OCI-LY3 (cell line): ENCODE data around the gene AKAP6.

ENCODE experiments used
- H2AFZ ChIP-seq: fragments of 200-600, 300-600 bp; shearing (Covaris generic); 2 replicates; pipeline ENCODE4 v1.6.0; 2014; ENCODE audit warnings: antibody characterized with exemption, low read depth, low read length
- H3K27ac ChIP-seq: fragments of 200-600, 300-600 bp; sonication (generic); 2 replicates; pipeline ENCODE4 v1.5.1; 2014; ENCODE audit warnings: mild to moderate bottlenecking, low read length, moderate library complexity, mixed read lengths
- H3K27me3 ChIP-seq: fragments of 200-600, 300-600 bp; sonication (generic); 2 replicates; pipeline ENCODE4 v1.6.1; 2014; ENCODE audit warnings: low read depth, low read length, mixed read lengths
- H3K36me3 ChIP-seq: fragments of 200-600, 300-600 bp; sonication (generic); replicated peaks from 2 replicates; pipeline ENCODE3; 2014; ENCODE audit warnings: low read depth, low read length, mixed read lengths
- H3K4me1 ChIP-seq: fragments of 300-600, 200-600 bp; sonication (generic); 2 replicates; pipeline ENCODE4 v1.6.1; 2014; ENCODE audit warnings: low read length, mixed read lengths
- H3K4me2 ChIP-seq: fragments of 200-600, 300-600 bp; sonication (generic); 2 replicates; pipeline ENCODE4 v1.6.1; 2014; ENCODE audit warnings: low read length, mixed read lengths
- H3K4me3 ChIP-seq: fragments of 300-600, 200-600 bp; sonication (generic); 2 replicates; pipeline ENCODE4 v1.5.1; 2014; ENCODE audit warnings: antibody characterized with exemption, mild to moderate bottlenecking, low read length, moderate library complexity
- H3K79me2 ChIP-seq: fragments of 300-600, 200-600 bp; shearing (Covaris generic); 2 replicates; pipeline ENCODE4 v1.6.1; 2014; ENCODE audit warnings: mild to moderate bottlenecking, low read length, mixed read lengths
- H3K9ac ChIP-seq: fragments of 300-600, 200-600 bp; shearing (Covaris generic); 2 replicates; pipeline ENCODE4 v1.6.0; 2014; ENCODE audit warnings: mild to moderate bottlenecking, low read length, moderate library complexity
- H3K9me3 ChIP-seq: fragments of 200-600, 300-600 bp; shearing (Covaris generic); 2 replicates; pipeline ENCODE4 v1.6.1; 2014; ENCODE audit warnings: low read length, mixed read lengths; ENCODE audit not compliant: insufficient read depth
- H4K20me1 ChIP-seq: fragments of 200-600, 300-600 bp; sonication (generic); 2 replicates; pipeline ENCODE4 v1.6.1; 2016; ENCODE audit warnings: low read length, mixed read lengths; ENCODE audit not compliant: insufficient read depth
- EZH2phosphoT487 ChIP-seq: fragments of 200-600 bp; shearing (Covaris generic); IDR thresholded peaks from 2 replicates; pipeline ENCODE4 v1.6.1; 2018; ENCODE audit warnings: antibody characterized with exemption, mixed run types, low read depth
- TF ChIP-seq, protein P1 (sequence below): fragments of 200-600, 300-600 bp; sonication (generic); IDR thresholded peaks from 2 replicates; pipeline ENCODE4 v1.5.1; 2014; ENCODE audit warnings: antibody characterized with exemption, low read length, low read depth

Gene AKAP6

GRCh38 chr14:32694795-32695449, 365.8 kb downstream of the AKAP6 start:
- Histone ChIP-seq H3K36me3 (no peaks in the 10 kb centered on the region), H3K27ac (no peak overlapping the region), H3K79me2 (no peaks in the 10 kb centered on the region), H3K9ac (no peak overlapping the region), H3K4me2 (no peak overlapping the region), H2AFZ (no peak overlapping the region), H3K4me3 (no peak overlapping the region), H3K9me3 (no peaks in the 10 kb centered on the region), H3K4me1 (peaks cover 27% of the 10 kb centered on the region), H3K27me3 (no peaks in the 10 kb centered on the region), H4K20me1 (no peaks in the 10 kb centered on the region)
- TF ChIP-seq EZH2phosphoT487 = no peak
- TF ChIP-seq, protein P1, sequence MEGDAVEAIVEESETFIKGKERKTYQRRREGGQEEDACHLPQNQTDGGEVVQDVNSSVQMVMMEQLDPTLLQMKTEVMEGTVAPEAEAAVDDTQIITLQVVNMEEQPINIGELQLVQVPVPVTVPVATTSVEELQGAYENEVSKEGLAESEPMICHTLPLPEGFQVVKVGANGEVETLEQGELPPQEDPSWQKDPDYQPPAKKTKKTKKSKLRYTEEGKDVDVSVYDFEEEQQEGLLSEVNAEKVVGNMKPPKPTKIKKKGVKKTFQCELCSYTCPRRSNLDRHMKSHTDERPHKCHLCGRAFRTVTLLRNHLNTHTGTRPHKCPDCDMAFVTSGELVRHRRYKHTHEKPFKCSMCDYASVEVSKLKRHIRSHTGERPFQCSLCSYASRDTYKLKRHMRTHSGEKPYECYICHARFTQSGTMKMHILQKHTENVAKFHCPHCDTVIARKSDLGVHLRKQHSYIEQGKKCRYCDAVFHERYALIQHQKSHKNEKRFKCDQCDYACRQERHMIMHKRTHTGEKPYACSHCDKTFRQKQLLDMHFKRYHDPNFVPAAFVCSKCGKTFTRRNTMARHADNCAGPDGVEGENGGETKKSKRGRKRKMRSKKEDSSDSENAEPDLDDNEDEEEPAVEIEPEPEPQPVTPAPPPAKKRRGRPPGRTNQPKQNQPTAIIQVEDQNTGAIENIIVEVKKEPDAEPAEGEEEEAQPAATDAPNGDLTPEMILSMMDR = no peak

DNA sequence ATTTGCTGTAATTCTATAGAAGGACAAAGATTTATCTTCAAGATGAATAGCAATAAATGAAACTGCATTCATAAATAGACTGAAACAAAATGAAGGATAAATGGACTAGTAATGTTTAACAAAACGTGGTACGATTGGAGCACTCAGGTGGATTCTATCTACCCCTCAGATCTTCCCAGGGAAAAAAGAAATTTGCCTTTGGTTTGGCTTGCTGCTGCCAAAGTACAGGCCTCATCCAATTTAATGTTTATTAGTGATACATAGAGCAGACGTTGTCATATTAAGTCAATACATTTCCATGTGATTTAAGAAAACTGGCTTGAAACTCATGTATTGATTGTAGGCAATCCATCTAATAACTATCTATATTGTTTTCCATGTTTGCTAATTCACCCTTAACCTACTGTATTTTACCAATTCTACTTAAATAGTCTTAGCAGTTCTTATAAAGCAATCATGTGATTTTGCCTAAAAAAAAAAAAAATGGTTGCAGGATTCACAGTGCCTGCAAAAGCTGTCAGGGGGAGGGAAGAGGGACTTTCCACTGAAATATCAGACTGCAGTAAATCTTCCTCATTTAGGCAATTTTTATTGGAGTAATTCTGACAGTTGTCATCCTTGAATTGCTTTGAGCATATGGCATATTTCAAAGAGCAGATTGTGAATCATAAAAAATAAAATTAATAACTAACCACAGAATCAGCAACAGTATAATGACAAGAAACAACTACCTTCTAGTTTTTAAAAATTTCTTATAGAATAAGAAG, 367.4 kb downstream of the AKAP6 start:
- Histone ChIP-seq H3K27me3 (no peaks in the 10 kb centered on the region), H3K9me3 (no peaks in the 10 kb centered on the region), H3K79me2 (no peaks in the 10 kb centered on the region), H3K27ac (no peak overlapping the region), H3K9ac (no peak overlapping the region), H3K4me3 (no peak overlapping the region), H2AFZ (0 out of 2 replicates have a peak overlapping the region, but pooled peaks have one; percentile 10), H3K4me1 (peaks cover 28% of the 10 kb centered on the region), H4K20me1 (no peaks in the 10 kb centered on the region), H3K36me3 (no peaks in the 10 kb centered on the region), H3K4me2 (peak overlapping the region; percentile 29; the same call in 1 of the 2 replicates)
- TF ChIP-seq EZH2phosphoT487 = no peak
- TF ChIP-seq, protein P1 = no peak

GRCh38 chr14:32697114-32697513, 368.0 kb downstream of the AKAP6 start:
- Histone ChIP-seq H3K4me2 (peak overlapping the region; percentile 29; the same call in 1 of the 2 replicates), H3K9ac (no peak overlapping the region)
- no peak for TF ChIP-seq EZH2phosphoT487
- TF ChIP-seq, protein P1 = no peak

GRCh38 chr14:32697704-32698103, 368.6 kb downstream of the AKAP6 start:
- H3K9ac ChIP-seq = no peak overlapping the region
- H2AFZ ChIP-seq = no peak overlapping the region
- peaks cover 40% of the 10 kb centered on the region for H3K4me1 ChIP-seq
- H3K79me2 ChIP-seq = no peaks in the 10 kb centered on the region
- H3K27me3 ChIP-seq = no peaks in the 10 kb centered on the region
- no peak overlapping the region for H3K27ac ChIP-seq
- no peak overlapping the region for H3K4me3 ChIP-seq
- no peak overlapping the region for H3K4me2 ChIP-seq
- TF ChIP-seq EZH2phosphoT487 = no peak
- TF ChIP-seq, protein P1 = no peak
- H4K20me1 ChIP-seq = no peaks in the 10 kb centered on the region
- H3K9me3 ChIP-seq = no peaks in the 10 kb centered on the region
- no peaks in the 10 kb centered on the region for H3K36me3 ChIP-seq

More at GRCh38 chr14:32697114-32697513, 368.0 kb downstream of the AKAP6 start:
- no peaks in the 10 kb centered on the region for H3K27me3 ChIP-seq
- H4K20me1 ChIP-seq = no peaks in the 10 kb centered on the region
- no peak overlapping the region for H2AFZ ChIP-seq
- H3K4me3 ChIP-seq = no peak overlapping the region
- no peaks in the 10 kb centered on the region for H3K9me3 ChIP-seq
- no peaks in the 10 kb centered on the region for H3K36me3 ChIP-seq
- no peak overlapping the region for H3K27ac ChIP-seq
- peaks cover 34% of the 10 kb centered on the region for H3K4me1 ChIP-seq
- H3K79me2 ChIP-seq = no peaks in the 10 kb centered on the region
